DMS53 treated with DMSO at 0.1 percent for 48 hours (cell line): Measurements from ENCODE around the gene CT45A9.
A peak's percentile ranks its signal among the peaks of the same experiment; 100 is the strongest.
"Not testable (repeated sequence)": the region's sequence is repeated elsewhere in the genome, so short reads cannot be mapped to it uniquely, and the experiment has no call there.

Experiments used
- DNase-seq: peaks from one replicate; lab custom pipeline; 2025; ENCODE audit not compliant: unreplicated experiment; lab: John Stamatoyannopoulos, UW

The CT45A9 gene

GRCh38 chrX:135871712-135872111 lies at the start of gene CT45A9:
CT45A9 (minus strand) TSS chrX:135871812; CDS start chrX:135868061, 3,751 bp downstream.
- not testable (repeated sequence) for DNase-seq

DNA sequence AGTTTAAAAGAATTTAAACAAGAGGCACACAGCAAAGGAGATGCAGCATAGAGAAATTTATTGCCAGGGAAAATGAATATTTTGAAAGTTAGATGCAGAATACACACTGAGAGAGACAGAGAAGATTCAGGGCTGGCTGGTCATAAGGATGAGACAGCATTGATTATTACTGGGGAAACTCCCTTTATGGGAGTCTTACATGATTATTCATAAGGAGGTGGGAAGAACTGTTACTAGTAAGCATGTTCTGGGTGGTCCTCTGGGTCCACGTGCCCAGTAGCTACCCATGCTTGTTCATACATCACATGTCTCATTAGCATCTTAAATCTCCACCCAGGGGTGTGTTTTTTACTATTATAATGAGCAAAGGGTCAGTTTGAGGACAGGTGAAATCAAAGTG lies 48.9 kb upstream of the CT45A9 start:
- not testable (repeated sequence) for DNase-seq

- DNase-seq: no peak
Measured at GRCh38 chrX:135914404-135914803, 42.8 kb upstream of the CT45A9 start.

GRCh38 chrX:135910251-135910650 lies 38.6 kb upstream of the CT45A9 start:
- no peak for DNase-seq

- peak; percentile 48 for DNase-seq
Measured at GRCh38 chrX:135893294-135893817, 21.7 kb upstream of the CT45A9 start, which contains the start of the genes CT45A10 and SAGE1. CT45A10 (minus strand) TSS chrX:135893444; CDS start chrX:135885344, 8,100 bp downstream. SAGE1 (plus strand) TSS chrX:135893716; CDS start chrX:135896243, 2,527 bp downstream.

GRCh38 chrX:135892781-135893180 lies 21.2 kb upstream of the CT45A9 start:
- DNase-seq: no peak

DNA sequence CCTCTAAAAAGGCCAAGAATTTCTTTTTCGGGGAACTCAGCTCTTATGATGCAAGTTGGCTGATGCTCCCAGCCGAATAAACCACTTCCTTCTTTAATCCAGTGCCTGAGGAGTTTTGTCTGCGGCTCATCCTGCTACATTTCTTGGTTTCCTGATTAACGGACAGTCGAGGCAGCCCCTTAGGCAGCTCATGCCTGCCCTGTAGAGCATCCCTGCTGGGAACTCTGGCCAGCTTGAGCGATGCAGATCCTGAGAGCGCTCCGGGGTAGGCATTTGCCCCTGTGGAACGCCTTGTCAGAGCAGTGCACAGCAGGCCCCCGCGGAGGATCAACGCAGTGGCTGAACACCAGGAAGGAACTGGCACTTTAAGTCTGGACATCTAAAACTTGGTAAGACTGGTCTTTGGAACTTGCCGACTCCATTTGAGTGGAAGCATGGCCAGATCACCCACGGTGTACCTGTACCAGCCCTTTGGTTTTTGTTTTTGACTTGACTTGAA lies 18.5 kb upstream of the CT45A9 start:
- no peak for DNase-seq

DNA sequence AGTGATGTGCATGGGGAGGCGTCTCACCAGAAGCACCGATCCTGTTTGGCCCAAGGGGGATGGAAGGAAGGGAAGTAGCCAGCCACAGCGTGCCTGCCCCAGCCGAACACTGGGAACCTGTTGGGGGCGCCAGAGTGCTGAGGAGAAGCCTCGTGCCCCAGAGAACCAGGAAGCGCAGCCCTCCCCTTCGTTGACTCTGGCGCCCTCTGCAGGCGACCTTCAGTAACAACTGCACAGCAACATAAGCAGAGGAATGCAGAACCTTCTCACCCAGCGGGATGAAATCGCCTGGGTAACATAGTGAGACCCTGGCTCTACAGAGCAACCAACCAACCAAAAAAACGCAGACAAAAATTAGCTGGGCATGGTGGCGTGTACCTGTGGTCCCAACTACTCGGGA lies 17.4 kb upstream of the CT45A9 start:
- DNase-seq: peak; percentile 10

DNA sequence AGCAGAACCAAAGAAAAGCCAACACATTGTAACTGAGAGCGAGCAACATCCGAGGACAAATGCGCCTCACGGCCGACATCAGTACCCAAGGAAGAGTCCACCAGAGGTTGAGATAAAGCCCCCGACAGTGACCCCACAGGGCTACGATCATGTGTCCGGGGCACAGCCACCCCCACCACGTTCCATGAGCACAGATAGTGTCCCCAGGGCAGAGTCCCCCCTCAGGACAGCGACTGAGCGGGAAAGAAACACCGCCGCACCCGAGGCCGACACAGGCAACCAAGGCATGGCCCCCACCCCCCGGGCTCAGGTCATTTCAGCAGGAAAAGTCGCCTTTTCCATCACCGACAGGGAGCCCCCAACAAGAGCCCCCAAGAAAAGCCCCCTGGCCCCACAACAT lies 16.6 kb upstream of the CT45A9 start:
- not testable (repeated sequence) for DNase-seq

DNA sequence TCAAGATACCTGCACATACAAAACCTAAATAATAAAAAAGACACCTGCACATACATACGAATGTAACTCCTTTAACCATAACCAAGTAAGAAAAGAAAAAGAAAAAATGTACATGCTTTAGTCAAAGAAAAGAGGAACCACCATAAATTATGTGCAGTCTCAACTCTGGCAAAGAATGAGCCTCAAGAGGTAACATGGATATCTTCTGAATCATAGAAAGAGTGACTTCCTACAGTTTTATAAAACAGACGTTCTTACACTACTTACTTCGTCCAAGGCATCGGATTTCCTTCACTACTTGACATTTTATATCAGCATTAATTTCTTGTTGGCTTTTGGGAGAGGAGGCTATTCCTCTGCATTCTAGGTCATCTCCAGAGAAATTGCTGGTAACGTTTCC lies 11.1 kb upstream of the CT45A9 start:
- not testable (repeated sequence) for DNase-seq

- DNase-seq: not testable (repeated sequence)
Measured at GRCh38 chrX:135854438-135854837, 17.2 kb downstream of the CT45A9 start, which contains the start of gene CT45A8. CT45A8 (minus strand) TSS chrX:135854538; CDS start chrX:135850783, 3,755 bp downstream.

- not testable (repeated sequence) for DNase-seq
Measured at GRCh38 chrX:135837180-135837579, 34.4 kb downstream of the CT45A9 start, which contains the start of gene CT45A7. CT45A7 (minus strand) TSS chrX:135837280; CDS start chrX:135833533, 3,747 bp downstream.

DNA sequence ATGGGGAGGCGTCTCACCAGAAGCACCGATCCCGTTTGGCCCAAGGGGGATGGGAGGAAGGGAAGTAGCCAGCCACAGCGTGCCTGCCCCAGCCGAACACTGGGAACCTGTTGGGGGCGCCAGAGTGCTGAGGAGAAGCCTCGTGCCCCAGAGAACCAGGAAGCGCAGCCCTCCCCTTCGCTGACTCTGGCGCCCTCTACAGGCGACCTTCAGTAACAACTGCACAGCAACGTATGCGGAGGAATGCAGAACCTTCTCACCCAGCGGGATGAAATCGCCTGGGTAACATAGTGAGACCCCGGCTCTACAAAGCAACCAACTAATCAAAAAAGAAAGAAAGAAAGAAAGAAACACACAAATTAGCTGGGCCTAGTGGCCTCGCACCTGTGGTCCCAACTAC lies 51.7 kb downstream of the CT45A9 start, which contains the start of gene CT45A2:
CT45A2 (minus strand) TSS at position 101 of the 400 bp plus-strand sequence. CDS start 3,747 bp downstream, outside the sequence.
- not testable (repeated sequence) for DNase-seq
